ENCODE data around the gene RBM10. TPM values are rescaled to one million over a fixed set of nuclear protein-coding genes. Genes with fewer than 3 reads are reported as not detected.

The RBM10 gene
- total and polyA plus RNA-seq, 2 of the 13 experiments (the other 11 are each of a cell fraction or from before 2014, with no cell fraction given), result 15.9 to 43.1 TPM

DNA sequence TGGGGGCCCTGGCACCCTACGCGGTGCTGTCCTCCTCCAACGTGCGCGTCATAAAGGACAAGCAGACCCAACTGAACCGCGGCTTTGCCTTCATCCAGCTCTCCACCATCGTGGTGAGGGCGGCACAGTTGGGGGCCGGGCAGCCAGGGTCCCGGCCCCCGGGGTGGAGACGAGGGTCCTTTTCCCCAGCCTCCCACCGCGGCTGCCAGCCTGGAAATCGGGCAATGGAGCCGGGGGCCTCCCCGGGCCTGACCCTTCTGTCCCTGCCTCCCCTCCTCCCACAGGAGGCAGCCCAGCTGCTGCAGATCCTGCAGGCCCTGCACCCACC lies 34.9 kb downstream of the RBM10 start:
- ATAC-seq (no peak), FAIRE-seq (no peak), DNase-seq (ENCODE audit: low spot score) (no peak)
- WGBS (ENCODE audit: low lambda C conversion rate), result no CpG with 5 or more reads among the region's 18 CpGs
- in situ Hi-C loops (cut with HindIII; ENCODE audit: extremely low pct_ligation_motif_present, low pct_unique_long_range_greater_than_20kb), result no loop called here
- Histone ChIP-seq H3K4me3 (replicated peaks in 1 of 3; ENCODE audit: insufficient read depth in 1 of 3, low read depth in 2 of 3, low read length in 3 of 3) (no peak overlapping the region), H2AFZ (ENCODE audit: low read length) (no peak overlapping the region), H3K9ac (ENCODE audit: insufficient read depth, low read depth, low read length) (no peak overlapping the region), H3K27me3 (ENCODE audit: control insufficient read depth in 1 of 2, insufficient read depth in 2 of 2, low read length in 2 of 2) (no peaks in the 10 kb centered on the region), H3K79me2 (ENCODE audit: insufficient read depth, low read length) (no peaks in the 10 kb centered on the region), H3K4me2 (ENCODE audit: low read depth, low read length) (no peak overlapping the region), H4K20me1 (ENCODE audit: insufficient read depth, low read length) (no peaks in the 10 kb centered on the region), H3K36me3 (replicated peaks in 1 of 2; ENCODE audit: control insufficient read depth in 1 of 2, insufficient read depth in 2 of 2, low read length in 2 of 2) (peaks cover 16 to 32% of the 10 kb centered on the region in 2 experiments), H3K9me3 (ENCODE audit: low read length) (no peaks in the 10 kb centered on the region), H3K27ac (ENCODE audit: extremely low read length, insufficient read depth, low read length) (no peak overlapping the region), H3K4me1 (ENCODE audit: insufficient read depth, low read length) (no peaks in the 10 kb centered on the region)
- intact Hi-C loops (cut with micrococcal nuclease; ENCODE audit: unreplicated experiment), result no loop called here
- no TSS peak for BruUV-seq (replicated peaks)
- POLR2A ChIA-PET, result no interaction called here
- TF ChIP-seq ZNF724P (CRISPR knock-in tag; IDR thresholded peaks at IDR 0.05; ENCODE audit: borderline replicate concordance) (no peak), ZNF326 (CRISPR knock-in tag; IDR thresholded peaks at IDR 0.05; ENCODE audit: borderline replicate concordance) (no peak), THYN1 (CRISPR knock-in tag; IDR thresholded peaks at IDR 0.05; ENCODE audit: borderline replicate concordance, low read depth) (no peak), HOXD1 (CRISPR knock-in tag; IDR thresholded peaks at IDR 0.05) (no peak), SMARCE1 (IDR thresholded peaks at IDR 0.05; ENCODE audit: borderline replicate concordance) (no peak), ZNF761 (CRISPR knock-in tag; conservative IDR thresholded peaks at IDR 0.05) (no peak), ZNF333 (CRISPR knock-in tag; IDR thresholded peaks at IDR 0.05; ENCODE audit: borderline replicate concordance) (no peak), TOE1 (CRISPR knock-in tag; IDR thresholded peaks at IDR 0.05) (no peak), FOXK1 (CRISPR knock-in tag; IDR thresholded peaks at IDR 0.05; ENCODE audit: borderline replicate concordance, low read depth) (no peak), PHF21A (CRISPR knock-in tag; IDR thresholded peaks at IDR 0.05) (no peak), SALL2 (CRISPR knock-in tag; IDR thresholded peaks at IDR 0.05) (no peak), MIXL1 (CRISPR knock-in tag; IDR thresholded peaks at IDR 0.05) (no peak), ZNF337 (CRISPR knock-in tag; IDR thresholded peaks at IDR 0.05; ENCODE audit: borderline replicate concordance, low read depth) (no peak), ZNF556 (CRISPR knock-in tag; IDR thresholded peaks at IDR 0.05; ENCODE audit: borderline replicate concordance) (no peak)
- TF ChIP-seq, protein P1, sequence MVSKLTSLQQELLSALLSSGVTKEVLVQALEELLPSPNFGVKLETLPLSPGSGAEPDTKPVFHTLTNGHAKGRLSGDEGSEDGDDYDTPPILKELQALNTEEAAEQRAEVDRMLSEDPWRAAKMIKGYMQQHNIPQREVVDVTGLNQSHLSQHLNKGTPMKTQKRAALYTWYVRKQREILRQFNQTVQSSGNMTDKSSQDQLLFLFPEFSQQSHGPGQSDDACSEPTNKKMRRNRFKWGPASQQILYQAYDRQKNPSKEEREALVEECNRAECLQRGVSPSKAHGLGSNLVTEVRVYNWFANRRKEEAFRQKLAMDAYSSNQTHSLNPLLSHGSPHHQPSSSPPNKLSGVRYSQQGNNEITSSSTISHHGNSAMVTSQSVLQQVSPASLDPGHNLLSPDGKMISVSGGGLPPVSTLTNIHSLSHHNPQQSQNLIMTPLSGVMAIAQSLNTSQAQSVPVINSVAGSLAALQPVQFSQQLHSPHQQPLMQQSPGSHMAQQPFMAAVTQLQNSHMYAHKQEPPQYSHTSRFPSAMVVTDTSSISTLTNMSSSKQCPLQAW (CRISPR knock-in tag; IDR thresholded peaks at IDR 0.05), result no peak
- CTCF ChIA-PET (ENCODE audit: low intra/inter-chr PET ratio, low total read pairs), result no interaction called here

Measured in HepG2 (cell line).